ENCODE results near the gene SLC25A53. TPM values are rescaled to one million over a fixed set of nuclear protein-coding genes. Genes with fewer than 3 reads are reported as not detected.

The SLC25A53 gene
- total and polyA plus RNA-seq, 2 of the 13 experiments (the other 11 are each of a cell fraction or from before 2014, with no cell fraction given): 3.4 to 4.5 TPM

DNA sequence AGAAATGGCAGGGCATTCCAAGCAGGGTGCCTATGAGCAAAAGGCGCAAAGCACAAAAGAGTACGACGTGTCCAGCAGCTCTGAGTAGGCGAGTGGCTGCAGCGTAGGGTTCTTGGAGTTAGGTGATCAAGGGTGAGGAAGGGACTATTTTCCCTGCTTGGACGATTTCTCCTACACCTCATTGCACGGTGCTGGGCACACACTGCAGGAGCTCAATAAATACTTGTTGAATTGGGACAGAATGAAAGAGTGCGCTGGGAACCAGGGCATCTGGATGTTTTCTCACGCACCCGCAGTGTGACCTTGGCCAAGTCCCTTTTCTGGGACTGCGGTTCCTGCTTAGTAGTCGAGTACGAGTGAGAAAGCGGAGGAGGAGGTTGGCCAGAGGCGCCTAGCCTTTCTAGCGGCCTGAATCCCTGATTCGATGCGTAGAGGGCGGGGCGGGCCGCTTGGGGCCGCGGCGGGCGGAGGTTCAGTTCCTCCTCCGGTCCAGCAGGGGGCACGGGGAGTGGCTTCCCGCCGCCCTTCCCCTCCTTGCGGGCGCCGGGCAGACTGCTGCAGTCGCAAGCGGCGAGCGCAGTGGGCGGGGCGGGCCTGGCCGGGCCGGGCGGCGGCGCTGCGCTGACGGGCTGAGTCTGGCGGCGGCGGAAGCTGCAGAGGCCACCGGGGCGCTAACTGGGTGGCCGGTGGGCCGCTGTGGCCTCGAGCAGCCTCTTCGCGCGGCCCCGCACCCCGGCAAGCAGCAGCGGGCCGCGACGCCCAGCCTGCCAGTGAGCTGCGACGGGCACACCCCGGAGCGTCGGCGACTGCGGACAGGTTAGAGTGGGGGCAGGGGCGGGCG is 9.3 kb upstream of the SLC25A53 start, which contains the start of gene FAM199X (continued):
- TF ChIP-seq FOXO1 (CRISPR knock-in tag; IDR thresholded peaks at IDR 0.05) (no peak), XRCC5 (optimal IDR thresholded peaks at IDR 0.05; ENCODE audit: low read length) (peak; percentile 62), ZNF569 (CRISPR knock-in tag; IDR thresholded peaks at IDR 0.05; ENCODE audit: borderline replicate concordance) (no peak), NRL (CRISPR knock-in tag; IDR thresholded peaks at IDR 0.05; ENCODE audit: borderline replicate concordance) (no peak), PHF8 (CRISPR knock-in tag; IDR thresholded peaks at IDR 0.05) (peak; percentile 71), ZNF841 (CRISPR knock-in tag; IDR thresholded peaks at IDR 0.05; ENCODE audit: borderline replicate concordance) (0 out of 2 replicates have a peak, but pooled peaks have one; percentile 46), SOX13 (IDR thresholded peaks at IDR 0.05) (no peak), SOX13 (CRISPR knock-in tag; conservative IDR thresholded peaks at IDR 0.05 in 1 of 2, IDR thresholded peaks at IDR 0.05 in 1 of 2) (no peak), KDM1A (CRISPR knock-in tag; IDR thresholded peaks at IDR 0.05) (no peak), NFYC (CRISPR knock-in tag; IDR thresholded peaks at IDR 0.05) (no peak), JDP2 (CRISPR knock-in tag; IDR thresholded peaks at IDR 0.05; ENCODE audit: borderline replicate concordance) (peak; percentile 44; the same call in 1 of the 2 replicates), SMC3 (IDR thresholded peaks at IDR 0.05; ENCODE audit: low read length) (no peak), RXRB (CRISPR knock-in tag; IDR thresholded peaks at IDR 0.05; ENCODE audit: borderline replicate concordance) (no peak), TEAD2 (CRISPR knock-in tag; IDR thresholded peaks at IDR 0.05) (no peak), SMARCE1 (IDR thresholded peaks at IDR 0.05; ENCODE audit: borderline replicate concordance) (no peak), GATAD1 (CRISPR knock-in tag; IDR thresholded peaks at IDR 0.05) (0 out of 2 replicates have a peak, but pooled peaks have one; percentile 37), ZNF563 (CRISPR knock-in tag; IDR thresholded peaks at IDR 0.05) (peak; percentile 54; the same call in 1 of the 2 replicates)
- TF ChIP-seq, protein P1, sequence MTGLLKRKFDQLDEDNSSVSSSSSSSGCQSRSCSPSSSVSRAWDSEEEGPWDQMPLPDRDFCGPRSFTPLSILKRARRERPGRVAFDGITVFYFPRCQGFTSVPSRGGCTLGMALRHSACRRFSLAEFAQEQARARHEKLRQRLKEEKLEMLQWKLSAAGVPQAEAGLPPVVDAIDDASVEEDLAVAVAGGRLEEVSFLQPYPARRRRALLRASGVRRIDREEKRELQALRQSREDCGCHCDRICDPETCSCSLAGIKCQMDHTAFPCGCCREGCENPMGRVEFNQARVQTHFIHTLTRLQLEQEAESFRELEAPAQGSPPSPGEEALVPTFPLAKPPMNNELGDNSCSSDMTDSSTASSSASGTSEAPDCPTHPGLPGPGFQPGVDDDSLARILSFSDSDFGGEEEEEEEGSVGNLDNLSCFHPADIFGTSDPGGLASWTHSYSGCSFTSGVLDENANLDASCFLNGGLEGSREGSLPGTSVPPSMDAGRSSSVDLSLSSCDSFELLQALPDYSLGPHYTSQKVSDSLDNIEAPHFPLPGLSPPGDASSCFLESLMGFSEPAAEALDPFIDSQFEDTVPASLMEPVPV (CRISPR knock-in tag; IDR thresholded peaks at IDR 0.05): no peak
- TF ChIP-seq, protein P2, sequence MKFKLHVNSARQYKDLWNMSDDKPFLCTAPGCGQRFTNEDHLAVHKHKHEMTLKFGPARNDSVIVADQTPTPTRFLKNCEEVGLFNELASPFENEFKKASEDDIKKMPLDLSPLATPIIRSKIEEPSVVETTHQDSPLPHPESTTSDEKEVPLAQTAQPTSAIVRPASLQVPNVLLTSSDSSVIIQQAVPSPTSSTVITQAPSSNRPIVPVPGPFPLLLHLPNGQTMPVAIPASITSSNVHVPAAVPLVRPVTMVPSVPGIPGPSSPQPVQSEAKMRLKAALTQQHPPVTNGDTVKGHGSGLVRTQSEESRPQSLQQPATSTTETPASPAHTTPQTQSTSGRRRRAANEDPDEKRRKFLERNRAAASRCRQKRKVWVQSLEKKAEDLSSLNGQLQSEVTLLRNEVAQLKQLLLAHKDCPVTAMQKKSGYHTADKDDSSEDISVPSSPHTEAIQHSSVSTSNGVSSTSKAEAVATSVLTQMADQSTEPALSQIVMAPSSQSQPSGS (CRISPR knock-in tag; IDR thresholded peaks at IDR 0.05): no peak
- TF ChIP-seq, protein P3, sequence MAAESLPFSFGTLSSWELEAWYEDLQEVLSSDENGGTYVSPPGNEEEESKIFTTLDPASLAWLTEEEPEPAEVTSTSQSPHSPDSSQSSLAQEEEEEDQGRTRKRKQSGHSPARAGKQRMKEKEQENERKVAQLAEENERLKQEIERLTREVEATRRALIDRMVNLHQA (CRISPR knock-in tag; IDR thresholded peaks at IDR 0.05): no peak
- TF ChIP-seq, protein P4, sequence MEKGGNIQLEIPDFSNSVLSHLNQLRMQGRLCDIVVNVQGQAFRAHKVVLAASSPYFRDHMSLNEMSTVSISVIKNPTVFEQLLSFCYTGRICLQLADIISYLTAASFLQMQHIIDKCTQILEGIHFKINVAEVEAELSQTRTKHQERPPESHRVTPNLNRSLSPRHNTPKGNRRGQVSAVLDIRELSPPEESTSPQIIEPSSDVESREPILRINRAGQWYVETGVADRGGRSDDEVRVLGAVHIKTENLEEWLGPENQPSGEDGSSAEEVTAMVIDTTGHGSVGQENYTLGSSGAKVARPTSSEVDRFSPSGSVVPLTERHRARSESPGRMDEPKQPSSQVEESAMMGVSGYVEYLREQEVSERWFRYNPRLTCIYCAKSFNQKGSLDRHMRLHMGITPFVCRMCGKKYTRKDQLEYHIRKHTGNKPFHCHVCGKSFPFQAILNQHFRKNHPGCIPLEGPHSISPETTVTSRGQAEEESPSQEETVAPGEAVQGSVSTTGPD (CRISPR knock-in tag; IDR thresholded peaks at IDR 0.05): no peak
- TF ChIP-seq, protein P5, sequence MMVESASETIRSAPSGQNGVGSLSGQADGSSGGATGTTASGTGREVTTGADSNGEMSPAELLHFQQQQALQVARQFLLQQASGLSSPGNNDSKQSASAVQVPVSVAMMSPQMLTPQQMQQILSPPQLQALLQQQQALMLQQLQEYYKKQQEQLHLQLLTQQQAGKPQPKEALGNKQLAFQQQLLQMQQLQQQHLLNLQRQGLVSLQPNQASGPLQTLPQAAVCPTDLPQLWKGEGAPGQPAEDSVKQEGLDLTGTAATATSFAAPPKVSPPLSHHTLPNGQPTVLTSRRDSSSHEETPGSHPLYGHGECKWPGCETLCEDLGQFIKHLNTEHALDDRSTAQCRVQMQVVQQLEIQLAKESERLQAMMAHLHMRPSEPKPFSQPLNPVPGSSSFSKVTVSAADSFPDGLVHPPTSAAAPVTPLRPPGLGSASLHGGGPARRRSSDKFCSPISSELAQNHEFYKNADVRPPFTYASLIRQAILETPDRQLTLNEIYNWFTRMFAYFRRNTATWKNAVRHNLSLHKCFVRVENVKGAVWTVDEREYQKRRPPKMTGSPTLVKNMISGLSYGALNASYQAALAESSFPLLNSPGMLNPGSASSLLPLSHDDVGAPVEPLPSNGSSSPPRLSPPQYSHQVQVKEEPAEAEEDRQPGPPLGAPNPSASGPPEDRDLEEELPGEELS (CRISPR knock-in tag; IDR thresholded peaks at IDR 0.05): no peak
- TF ChIP-seq, protein P6, sequence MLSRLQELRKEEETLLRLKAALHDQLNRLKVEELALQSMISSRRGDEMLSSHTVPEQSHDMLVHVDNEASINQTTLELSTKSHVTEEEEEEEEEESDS (CRISPR knock-in tag; IDR thresholded peaks at IDR 0.05; ENCODE audit: borderline replicate concordance): no peak
